AG04449 (cell line): ENCODE results near the gene PDE4B.

Experiments used
- CTCF ChIA-PET: fragments of 350-600 bp; formaldehyde crosslinking; extraction: SDS; loops from one replicate; lab custom pipeline; 2021; ENCODE audit warnings: antibody characterized with exemption; lab: Yijun Ruan, JAX
- POLR2A ChIA-PET: fragments of 400-600, 350-600 bp; formaldehyde crosslinking; extraction: SDS; loops from one replicate; lab custom pipeline; 2020; ENCODE audit warnings: antibody characterized with exemption, inconsistent platforms; lab: Yijun Ruan, JAX
- DNase-seq: peaks from one replicate; pipeline ENCODE4 v3.0.0-alpha.2; 2010; ENCODE audit warnings: low read depth, low spot score
- H3K4me3 ChIP-seq: 2 replicates; pipeline ENCODE4 v1.5.1; 2011; ENCODE audit warnings: low read depth, mild to moderate bottlenecking, control low read depth, low read length
- CTCF ChIP-seq: IDR thresholded peaks from one replicate; pipeline ENCODE4 v1.5.1; 2011; ENCODE audit warnings: mild to moderate bottlenecking, moderate library complexity, low read length, control low read depth, inconsistent platforms; ENCODE audit not compliant: insufficient read depth; ENCODE audit errors: missing control alignments

PDE4B gene

GRCh38 chr1:66348776-66349175 is 556.1 kb downstream of the PDE4B start:
- H3K4me3 ChIP-seq, result no peak overlapping the region
- CTCF ChIA-PET, result interaction anchor here (2.3 kb wide), 1 partner anchor 97 kb away, joined by 8 read pairs; no protein-coding TSS in a partner anchor
- no peak for TF ChIP-seq CTCF
- POLR2A ChIA-PET, result no interaction called here
- no peak for DNase-seq

- POLR2A ChIA-PET, result no interaction called here
- no peak for DNase-seq
- CTCF ChIA-PET, result interaction anchor here (2.3 kb wide), 1 partner anchor 97 kb away, joined by 8 read pairs; no protein-coding TSS in a partner anchor
- TF ChIP-seq CTCF, result no peak
- no peak overlapping the region for H3K4me3 ChIP-seq
Observed at GRCh38 chr1:66349242-66349641, 556.5 kb downstream of the PDE4B start.

GRCh38 chr1:66350001-66350547 is 557.4 kb downstream of the PDE4B start:
- POLR2A ChIA-PET, result no interaction called here
- no peak for DNase-seq
- CTCF ChIA-PET, result interaction anchor here (1.0 to 2.3 kb wide), 5 partner anchors 8 to 96 kb away, joined by 3 to 12 read pairs (median 3); no protein-coding TSS in a partner anchor
- no peak overlapping the region; the same call in 1 of the 2 replicates for H3K4me3 ChIP-seq
- TF ChIP-seq CTCF, result no peak

- no peak for TF ChIP-seq CTCF
- H3K4me3 ChIP-seq, result no peak overlapping the region
- DNase-seq, result no peak
- ChIA-PET CTCF (interaction anchor here (0.9 to 1.9 kb wide), 3 partner anchors 10 to 19 kb away, joined by 3 to 12 read pairs (median 3); no protein-coding TSS in a partner anchor), POLR2A (no interaction called here)
Observed at GRCh38 chr1:66351478-66351877, 558.8 kb downstream of the PDE4B start.

GRCh38 chr1:66351913-66352312 is 559.2 kb downstream of the PDE4B start:
- ChIA-PET CTCF (interaction anchor here (1.5 to 1.9 kb wide), 3 partner anchors 20 to 97 kb away, joined by 5 to 12 read pairs (median 9); no protein-coding TSS in a partner anchor), POLR2A (no interaction called here)

More at GRCh38 chr1:66351913-66352312, 559.2 kb downstream of the PDE4B start:
- no peak for TF ChIP-seq CTCF
- H3K4me3 ChIP-seq, result no peak overlapping the region
- no peak for DNase-seq
